Ramos (cell line): ENCODE measurements around the gene VPS26B.
"Not testable (repeated sequence)": the region's sequence is repeated elsewhere in the genome, so short reads cannot be mapped to it uniquely, and the experiment has no call there.

Experiments used
- in situ Hi-C: fragments of 300-500 bp; cut with MboI; formaldehyde crosslinking; loops from one replicate; pipeline ENCODE4 v1.14.3; 2022; ENCODE audit warnings: low sequenced_read_pairs; ENCODE audit not compliant: unreplicated experiment

The VPS26B gene

DNA sequence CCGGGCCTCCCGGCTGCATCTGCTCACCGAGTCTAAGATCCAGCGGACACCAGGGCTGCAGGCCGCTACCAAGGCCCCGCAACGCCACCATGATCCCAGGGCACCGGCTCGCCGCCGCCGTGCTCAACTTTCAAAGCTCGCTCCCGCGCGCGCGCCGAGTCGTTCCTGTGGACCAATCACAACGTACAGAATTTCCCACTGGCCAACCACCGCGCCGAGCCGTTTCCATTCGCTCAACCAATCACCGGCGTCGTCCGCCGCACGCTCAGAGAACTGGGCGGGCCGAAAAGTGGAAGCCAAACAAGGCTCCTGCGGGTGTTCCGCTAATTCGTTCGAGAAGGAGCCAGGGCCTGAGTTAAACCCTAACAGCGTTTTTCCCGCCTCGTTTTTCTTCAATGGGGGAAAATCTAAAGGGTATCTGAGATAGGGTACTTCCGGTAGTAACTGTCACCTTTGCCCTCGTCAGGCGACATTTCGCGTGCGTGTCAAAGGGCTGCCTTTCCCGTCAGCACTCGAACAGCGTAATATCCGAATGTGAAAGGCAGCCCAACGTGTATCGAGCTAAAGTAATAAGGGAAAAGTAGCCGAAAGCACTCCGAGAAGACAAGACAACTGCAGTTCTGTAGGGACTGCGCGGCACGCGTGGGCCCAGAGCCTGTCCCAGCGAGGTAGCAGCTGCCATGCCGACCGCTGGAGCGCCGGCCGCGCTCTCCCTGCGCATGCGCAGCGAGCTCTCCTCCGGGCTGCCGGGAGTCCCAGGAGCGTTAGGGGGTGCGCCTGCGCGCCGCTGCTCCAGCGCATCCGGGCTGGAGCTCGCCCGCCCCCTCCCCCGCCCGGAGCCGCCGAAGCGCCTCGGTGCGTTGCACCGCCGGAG lies at the start of gene VPS26B, which contains the start of gene NCAPD3:
VPS26B (plus strand) TSS at position 836 of the 874 bp plus-strand sequence. CDS start 452 bp downstream, outside the sequence.
NCAPD3 (minus strand) TSS at position 132 of the 874 bp plus-strand sequence; CDS start at position 91, 41 bp downstream.
- in situ Hi-C loops, result no loop called here

DNA sequence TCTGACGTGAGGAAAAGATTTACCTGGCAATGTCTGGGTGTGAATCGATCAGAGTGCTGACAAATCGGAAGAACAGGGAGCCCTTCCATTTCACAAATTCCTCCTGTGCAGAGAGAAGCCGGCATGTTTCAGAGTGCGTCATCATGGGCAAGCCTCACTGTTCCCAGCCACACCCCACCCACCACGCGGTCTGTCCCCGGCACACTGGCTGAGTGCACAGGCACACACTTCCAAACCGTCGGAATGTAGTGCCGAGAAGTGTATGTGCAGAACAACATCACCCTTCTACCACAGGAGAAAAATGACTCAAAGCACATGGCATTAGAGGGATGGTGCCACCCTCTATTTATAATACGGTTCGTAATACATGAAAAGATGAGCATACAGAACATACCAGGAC lies 48.2 kb upstream of the VPS26B start:
- in situ Hi-C loops, result no loop called here

DNA sequence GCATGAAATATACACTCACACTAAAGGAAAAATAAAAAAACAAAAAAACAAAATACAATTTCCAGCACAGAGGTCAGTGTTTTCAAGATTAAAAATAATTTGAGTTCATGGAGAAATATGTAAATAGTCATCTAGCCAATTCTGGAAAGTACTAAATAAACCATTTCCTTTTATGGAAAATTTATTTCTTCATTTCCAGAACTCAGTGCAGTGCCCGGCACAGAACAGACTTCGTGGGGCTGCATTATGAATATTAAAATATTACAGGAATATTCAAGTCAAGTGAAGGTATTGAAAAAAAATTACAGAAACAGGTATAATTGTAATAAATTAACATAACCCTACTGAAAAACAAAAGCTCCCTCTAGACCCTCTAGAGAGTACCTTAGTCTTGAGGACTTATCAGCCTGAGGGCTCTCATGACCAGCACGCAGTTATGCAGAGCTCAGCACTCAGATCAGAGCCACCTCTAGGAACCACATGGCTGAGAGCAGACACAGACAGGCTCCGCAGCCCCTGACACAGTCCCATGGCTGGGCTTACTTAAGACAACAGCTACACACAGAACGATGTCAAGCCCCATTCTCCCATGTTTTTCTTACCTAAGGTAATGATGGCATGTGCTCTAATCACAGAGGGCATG lies 46.3 kb upstream of the VPS26B start:
- in situ Hi-C loops, result no loop called here

DNA sequence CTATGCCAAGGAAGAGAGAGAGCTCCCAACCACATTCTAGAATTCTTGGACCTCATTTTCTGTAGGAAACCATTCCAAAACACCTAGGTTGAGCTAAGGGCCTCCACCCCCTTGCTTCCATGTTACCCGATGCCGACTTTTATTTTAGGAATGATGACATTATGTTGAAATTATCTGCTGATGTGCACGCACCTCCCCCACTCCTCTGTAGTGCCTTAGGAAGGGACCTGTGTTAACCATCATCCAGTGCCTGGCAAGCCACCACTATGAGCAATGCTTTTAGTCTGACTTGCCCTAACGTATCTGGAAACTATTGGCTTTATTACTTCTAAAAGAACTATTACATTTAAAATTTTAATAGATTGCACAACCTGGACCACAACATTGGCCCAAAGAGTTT lies 42.8 kb upstream of the VPS26B start:
- in situ Hi-C loops, result no loop called here

DNA sequence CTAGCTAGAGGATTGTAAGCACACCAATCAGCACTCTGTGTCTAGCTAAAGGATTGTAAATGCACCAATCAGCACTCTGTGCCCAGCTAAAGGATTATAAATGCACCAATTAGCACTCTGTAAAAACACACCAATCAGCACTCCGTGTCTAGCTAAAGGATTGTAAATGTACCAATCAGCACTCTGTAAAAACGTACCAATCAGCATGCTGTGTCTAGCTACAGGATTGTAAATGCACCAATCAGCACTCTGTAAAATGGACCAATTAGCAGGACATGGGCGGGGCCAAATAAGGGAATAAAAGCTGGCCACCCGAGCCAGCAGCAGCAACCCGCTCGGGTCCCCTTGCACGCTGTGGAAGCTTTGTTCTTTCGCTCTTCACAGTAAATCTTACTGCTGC lies 36.4 kb upstream of the VPS26B start:
- in situ Hi-C loops, result not testable (repeated sequence)

DNA sequence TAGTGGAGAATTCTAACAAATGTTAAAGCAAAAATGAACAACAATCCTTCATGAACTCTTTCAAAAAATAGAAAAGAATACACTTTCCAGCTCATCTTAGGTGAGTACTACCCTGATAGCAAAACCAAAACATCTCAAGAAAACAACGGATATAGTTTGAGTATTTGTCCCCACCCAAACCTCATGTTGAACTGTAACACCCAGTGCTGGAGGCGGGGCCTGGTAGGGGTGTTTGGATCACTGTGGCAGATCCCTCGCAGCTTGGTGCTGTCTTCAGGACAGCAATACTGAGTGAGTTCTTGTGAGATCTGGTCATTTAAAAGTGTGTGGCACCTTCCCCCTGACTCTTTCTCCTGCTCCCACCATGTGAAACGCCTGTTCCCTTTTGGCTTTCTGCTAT lies 27.7 kb upstream of the VPS26B start:
- in situ Hi-C loops, result no loop called here

DNA sequence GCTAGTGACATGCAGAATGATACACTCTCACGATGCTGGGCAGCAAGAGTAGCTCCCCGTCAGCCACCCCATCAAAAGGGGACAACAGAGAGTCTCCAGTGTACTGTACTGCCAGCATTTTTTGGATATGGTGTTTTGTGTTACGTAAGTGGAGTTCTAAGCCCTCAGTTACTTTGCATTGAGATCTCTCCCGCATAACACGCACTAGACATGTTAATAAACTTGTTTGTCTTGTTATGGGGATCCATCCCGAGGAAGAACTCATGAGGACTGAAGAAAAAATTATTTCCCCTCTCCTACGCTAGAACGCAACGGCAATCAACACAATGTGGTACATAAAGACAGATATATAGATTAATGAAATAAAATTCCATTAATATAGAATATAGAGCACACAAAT lies 24.9 kb upstream of the VPS26B start:
- in situ Hi-C loops, result no loop called here

DNA sequence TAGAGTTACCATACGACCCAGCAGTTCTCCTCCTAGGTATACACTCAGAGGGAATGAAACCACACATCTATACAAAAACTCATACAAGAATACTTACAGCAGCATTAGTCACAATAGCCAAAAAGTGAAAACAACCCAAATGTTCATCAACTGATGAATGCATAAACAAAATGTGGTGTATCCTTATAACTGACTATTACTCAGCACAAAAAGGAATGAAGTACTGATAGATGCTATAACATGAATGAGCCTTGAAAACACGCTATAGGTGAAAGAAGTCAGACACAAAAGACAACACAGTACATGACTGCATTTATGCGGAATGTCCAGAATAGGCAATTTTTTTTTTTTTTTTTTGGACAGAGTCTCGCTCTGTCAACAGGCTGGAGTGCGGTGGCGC lies 23.8 kb upstream of the VPS26B start:
- in situ Hi-C loops, result no loop called here

DNA sequence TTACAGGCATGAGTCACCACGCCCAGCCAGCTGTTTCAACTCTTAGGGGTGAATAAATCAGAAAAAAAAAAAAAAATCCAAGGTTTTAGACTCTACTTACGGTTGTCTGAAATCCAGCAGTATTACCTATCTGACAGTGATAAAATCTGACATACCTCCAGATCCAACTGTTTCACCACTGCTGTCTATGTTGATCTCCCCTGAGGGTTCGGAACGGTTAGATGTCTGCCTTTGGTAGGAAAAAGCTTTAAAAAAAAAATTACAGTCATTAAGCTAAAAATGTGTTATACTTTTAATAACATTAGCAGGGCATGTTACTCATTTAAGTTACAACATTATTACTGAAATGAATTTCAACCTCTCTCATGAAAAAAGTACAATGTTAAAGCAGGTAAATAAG lies 21.8 kb upstream of the VPS26B start:
- in situ Hi-C loops, result no loop called here

DNA sequence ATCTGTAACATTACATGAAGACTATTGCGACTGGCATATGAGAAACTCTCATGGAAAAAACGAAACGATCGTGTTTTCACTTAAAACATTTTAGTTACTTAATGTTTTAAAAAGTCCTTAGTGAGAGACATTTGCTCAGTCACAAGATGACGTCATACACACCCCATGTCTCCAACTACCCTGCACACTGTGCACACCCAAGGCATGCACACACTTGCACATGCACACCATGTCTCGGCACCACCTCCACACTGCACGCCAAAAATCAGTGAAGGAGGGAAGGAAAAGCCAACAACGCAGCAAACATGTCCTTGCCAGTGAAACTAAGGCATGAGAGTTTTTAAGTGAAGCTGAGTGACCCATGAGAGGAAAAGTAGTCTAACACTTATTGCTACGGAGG lies 18.7 kb upstream of the VPS26B start:
- in situ Hi-C loops, result no loop called here

DNA sequence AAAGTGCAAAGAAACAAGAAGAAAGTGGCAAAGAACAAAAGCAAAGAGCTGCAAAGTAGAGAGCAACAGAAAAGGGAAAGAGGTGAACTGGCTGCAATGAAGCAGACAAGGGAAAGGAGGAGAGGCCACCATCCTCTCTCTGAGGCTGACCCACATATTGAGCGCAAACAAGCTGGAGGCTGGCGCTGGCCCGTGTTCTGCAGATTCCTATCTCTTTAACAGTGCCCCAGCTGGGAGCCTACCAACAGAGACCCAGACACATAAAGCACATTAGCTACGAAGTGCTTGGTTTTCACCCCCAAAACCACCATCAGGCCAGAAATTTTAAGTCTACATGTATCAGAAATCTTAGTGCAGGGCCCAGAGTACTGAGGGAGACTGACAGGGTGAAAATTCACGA lies 18.3 kb upstream of the VPS26B start:
- in situ Hi-C loops, result no loop called here

DNA sequence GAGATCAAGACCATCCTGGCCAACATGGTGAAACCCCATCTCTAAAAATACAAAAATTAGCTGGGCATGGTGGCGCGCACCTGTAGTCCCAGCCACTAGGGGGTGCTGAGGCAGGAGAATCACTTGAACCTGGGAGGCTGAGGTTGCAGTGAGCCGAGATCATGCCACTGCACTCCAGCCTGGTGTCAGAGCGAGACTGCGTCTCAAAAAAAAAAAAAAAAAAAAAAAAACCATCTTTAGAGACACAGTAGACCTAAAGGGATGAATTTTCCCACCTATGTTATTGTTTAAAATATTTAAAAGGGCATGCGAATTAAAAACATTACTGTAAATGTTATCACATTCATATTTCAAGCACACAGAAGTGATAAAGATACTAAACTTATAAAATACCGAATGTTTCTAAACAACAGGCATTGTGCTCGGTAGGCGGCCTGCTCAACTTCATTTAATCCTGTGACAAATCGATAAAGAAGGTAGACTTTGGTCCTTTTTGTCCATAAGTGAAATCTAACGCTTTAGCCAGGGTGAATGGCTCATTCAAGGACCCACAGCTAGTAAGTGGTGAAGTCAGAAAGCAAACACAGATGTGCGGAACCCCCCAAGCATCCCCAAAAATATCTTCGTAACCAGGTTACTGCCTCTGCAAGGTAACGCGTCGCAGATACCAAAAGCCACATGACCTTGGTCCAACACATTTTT lies 16.8 kb upstream of the VPS26B start:
- in situ Hi-C loops, result no loop called here

DNA sequence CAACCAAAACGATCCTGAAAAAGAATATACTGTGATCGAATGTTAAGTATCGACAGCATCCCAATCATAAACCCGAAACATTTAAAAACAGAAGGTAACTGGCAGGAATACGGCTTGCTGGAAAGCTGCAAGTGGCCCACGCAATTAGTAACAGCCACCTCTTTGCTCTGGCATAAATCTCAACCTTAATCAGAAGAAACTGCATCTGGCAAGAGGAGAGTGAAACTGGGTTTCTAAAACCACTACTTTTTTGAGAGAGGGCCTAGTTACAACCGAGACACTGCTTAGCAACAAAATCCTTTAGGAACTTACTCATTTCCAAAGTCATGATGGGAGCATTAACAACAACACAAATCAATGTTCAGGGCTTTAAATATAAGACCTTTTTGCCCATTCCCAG lies 8.6 kb upstream of the VPS26B start:
- in situ Hi-C loops, result no loop called here

DNA sequence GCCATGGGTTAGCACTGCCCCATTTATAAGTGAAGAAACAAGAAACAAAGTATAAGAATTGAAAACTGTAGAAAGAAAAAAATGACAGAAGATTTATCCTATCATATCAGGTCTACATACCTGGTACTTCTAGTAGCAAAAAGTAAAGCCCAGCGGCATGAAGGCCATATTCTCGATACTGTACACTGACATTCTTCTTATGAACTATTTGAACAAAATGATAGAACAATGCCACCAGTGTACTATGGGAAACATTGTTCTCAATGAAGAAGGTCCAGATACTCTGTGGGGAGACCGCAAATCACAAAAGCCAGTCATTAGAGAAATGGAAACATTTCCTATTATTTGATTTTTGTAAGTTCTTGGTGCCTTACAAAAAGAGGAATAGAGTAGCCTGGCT lies 7.7 kb upstream of the VPS26B start:
- in situ Hi-C loops, result no loop called here

DNA sequence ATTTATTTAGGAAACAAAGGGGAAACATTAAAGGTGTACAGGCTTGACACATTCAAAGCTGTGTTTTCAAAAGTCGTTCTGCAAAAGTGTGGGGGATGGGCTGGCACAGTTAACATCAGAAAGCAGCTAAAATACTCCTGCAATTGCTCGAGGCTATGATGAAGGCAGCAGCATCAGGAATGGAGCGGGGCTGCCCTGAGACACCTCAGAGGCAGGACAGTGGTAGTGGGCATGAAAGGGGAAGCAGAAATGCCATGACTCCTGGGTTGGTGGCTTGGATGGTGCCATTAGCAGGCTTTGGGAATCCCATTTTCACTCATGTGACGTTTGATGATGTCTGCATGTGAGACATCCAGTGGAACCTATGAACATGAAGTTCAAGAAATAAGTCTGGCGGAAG lies 1.4 kb upstream of the VPS26B start:
- in situ Hi-C loops, result no loop called here

DNA sequence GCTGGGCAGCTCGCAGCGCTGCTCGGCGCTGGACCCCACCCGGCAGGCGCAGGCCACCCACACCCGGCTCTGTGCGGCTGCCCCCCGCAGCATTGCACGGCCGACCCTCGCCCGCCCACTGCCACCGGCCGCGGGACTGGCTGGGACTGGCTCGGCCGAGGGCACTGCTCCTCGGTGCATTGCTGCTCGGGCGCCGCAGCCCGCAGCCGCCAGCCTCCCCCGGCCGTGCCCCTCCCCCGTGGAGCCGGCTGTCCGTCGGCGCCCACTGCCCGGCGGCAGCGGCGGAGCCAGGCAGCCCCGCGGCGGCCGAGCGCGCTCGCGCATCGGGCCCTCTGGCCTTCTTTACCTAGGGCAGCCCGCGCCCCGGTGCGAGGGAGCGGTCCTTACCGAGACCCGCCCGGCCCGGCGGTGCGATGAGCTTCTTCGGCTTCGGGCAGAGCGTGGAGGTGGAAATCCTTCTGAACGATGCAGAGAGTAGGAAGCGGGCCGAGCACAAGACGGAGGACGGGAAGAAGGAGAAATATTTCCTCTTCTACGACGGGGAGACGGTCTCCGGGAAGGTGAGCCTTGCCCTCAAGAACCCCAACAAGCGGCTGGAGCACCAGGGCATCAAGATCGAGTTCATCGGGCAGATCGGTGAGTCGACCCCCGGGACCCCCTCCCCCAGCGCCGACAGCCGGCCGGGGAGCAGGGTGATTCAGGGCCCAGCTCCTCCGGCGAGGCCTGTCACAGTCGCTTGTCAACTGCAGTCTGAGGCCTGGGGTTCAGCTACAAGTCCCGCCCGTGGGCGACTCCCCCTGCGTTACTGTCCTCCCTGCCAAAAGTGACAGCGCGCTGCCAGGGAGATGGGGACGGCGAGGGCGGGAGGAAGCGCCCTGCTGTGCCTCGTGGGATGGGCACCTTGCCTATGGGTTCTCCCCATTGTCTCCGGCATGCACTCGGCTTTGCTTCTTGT lies 516 bp downstream of the VPS26B start:
- in situ Hi-C loops, result no loop called here

DNA sequence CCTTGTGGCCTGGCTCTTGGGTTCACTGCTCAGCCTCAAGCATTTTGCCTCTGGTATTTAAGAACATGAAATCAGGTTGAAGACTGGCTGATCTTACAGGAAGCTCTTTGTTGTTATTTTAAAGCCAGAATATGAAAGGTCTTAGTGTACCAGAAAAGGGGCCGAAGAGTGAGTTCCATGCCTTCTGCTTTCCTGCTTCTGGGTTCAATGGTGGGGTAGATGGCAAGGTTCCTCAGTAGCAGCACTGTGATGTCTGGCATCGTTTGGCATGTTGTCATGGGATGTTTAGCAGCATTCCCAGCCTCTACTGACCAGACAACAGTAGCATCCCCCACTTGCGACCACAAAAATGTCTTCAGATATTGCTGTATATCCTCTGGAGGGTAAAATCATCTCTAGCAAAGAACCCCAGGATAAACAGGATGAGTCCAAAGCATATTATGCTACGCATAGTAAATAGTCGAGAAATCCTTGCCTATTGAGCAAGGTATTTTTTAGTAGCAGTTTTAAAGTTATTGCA lies 2.4 kb downstream of the VPS26B start:
- in situ Hi-C loops, result no loop called here

DNA sequence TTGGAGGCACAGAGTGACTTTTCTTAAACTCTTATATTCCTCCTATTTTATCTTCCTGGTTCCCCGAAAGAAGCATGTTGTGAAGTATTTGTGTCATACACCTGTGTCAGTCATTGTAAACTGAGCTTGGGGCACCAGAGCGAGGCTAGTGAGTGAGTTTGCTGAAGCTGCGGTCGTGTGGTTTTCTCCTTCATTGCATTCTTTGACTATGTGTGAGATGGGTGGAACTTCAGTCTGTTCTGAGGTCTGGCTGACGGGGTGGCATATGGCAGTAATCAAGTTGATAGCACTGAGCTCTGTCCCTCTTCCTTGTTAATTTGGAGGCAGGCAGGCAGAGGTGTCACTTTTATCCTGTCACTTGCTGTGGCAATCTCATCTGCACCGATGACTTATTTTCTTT lies 4.2 kb downstream of the VPS26B start:
- in situ Hi-C loops, result no loop called here

DNA sequence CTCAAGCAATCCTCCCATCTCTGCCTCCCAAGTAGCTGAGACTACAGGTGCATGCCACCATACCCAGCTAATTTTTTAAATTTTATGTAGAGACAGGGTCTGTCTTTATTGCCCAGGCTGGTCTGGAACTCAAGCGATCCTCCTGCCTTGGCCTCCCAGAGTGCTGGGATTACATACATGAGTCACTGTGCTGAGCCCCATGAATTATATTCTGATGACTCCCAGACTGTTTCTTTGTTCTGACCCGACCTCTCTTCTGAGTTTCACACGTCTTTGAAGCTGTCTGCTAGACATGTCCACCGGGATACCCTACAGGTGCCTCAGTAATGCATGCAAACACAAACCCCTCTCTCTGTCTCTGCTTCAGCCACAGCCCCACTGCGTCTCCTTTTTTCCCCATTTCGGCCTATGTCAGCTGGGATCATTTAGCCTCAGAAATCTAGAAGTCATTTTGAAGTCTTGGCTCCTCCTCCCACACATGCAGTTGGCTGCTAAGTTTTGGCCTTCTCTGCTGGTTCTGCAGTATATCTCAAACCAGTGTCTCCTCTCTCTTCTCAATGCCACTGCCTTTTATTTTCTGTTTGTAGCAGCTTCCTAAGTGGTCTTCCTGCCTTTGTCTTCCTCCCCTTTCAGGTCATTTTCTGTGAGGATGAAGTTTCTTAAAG lies 4.8 kb downstream of the VPS26B start:
- in situ Hi-C loops, result no loop called here
